AG09309 (cell line): Measurements from ENCODE around the gene ALS2.
"Not testable (repeated sequence)": the region's sequence is repeated elsewhere in the genome, so short reads cannot be mapped to it uniquely, and the experiment has no call there.

Experiments
- DNase-seq: peaks from one replicate; pipeline ENCODE4 v3.0.0-alpha.2; 2010; ENCODE audit warnings: low read depth
- H3K4me3 ChIP-seq: 2 replicates; pipeline ENCODE4 v1.5.1; 2011; ENCODE audit warnings: mild to moderate bottlenecking, low read depth, low read length, moderate library complexity; ENCODE audit not compliant: control insufficient read depth
- TF ChIP-seq, protein P1 (sequence below): IDR thresholded peaks from 2 replicates; pipeline ENCODE4 v1.5.1; 2011; ENCODE audit warnings: mild to moderate bottlenecking, low read depth, low read length, inconsistent platforms; ENCODE audit not compliant: insufficient read depth, control insufficient read depth; ENCODE audit errors: missing control alignments

ALS2 gene

DNA sequence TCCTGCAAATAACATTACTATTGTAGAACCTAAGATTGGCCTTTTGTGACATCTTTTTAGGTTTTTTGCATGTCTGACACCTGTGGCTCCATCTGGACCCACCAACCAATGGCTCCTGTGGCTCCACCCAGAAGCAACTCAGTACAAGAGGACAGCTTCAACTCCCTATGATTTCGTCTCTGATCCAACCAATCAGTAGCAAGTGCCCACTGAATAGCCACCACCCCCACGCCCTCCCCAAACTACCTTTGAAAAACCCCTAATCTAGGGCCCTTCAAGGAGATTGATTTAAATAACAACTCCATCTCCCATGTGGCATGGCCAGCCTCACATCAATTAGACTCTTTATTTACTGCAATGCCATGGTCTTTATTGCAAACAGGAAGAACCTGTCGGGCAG lies 105.9 kb downstream of the ALS2 start:
- TF ChIP-seq, protein P1, sequence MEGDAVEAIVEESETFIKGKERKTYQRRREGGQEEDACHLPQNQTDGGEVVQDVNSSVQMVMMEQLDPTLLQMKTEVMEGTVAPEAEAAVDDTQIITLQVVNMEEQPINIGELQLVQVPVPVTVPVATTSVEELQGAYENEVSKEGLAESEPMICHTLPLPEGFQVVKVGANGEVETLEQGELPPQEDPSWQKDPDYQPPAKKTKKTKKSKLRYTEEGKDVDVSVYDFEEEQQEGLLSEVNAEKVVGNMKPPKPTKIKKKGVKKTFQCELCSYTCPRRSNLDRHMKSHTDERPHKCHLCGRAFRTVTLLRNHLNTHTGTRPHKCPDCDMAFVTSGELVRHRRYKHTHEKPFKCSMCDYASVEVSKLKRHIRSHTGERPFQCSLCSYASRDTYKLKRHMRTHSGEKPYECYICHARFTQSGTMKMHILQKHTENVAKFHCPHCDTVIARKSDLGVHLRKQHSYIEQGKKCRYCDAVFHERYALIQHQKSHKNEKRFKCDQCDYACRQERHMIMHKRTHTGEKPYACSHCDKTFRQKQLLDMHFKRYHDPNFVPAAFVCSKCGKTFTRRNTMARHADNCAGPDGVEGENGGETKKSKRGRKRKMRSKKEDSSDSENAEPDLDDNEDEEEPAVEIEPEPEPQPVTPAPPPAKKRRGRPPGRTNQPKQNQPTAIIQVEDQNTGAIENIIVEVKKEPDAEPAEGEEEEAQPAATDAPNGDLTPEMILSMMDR: no peak
- DNase-seq: no peak
- no peak overlapping the region for H3K4me3 ChIP-seq

- DNase-seq: no peak
- H3K4me3 ChIP-seq: no peak overlapping the region
- TF ChIP-seq, protein P1: no peak
Measured at GRCh38 chr2:201674298-201674697, 106.4 kb downstream of the ALS2 start.

DNA sequence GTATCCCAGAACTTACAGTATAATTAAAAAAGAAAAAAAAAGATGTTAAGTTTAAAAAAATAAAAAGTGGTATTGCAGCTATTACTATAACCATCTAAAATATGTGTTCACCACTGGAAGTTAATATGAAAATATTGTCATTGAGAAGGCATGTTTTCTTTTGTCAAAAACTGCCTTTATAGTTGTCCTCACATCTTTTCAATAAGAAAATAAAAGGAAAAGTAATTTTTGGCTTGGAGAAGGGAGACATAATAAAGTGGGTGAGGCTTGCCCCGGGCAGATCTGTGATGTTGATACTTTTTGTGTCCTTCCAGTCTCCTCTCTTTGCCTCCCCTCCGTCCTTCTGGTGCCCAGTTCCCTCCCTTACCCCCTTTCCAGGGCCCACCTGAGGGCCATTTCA lies 107.2 kb downstream of the ALS2 start:
- no peak overlapping the region for H3K4me3 ChIP-seq
- no peak for DNase-seq
- TF ChIP-seq, protein P1: no peak

DNA sequence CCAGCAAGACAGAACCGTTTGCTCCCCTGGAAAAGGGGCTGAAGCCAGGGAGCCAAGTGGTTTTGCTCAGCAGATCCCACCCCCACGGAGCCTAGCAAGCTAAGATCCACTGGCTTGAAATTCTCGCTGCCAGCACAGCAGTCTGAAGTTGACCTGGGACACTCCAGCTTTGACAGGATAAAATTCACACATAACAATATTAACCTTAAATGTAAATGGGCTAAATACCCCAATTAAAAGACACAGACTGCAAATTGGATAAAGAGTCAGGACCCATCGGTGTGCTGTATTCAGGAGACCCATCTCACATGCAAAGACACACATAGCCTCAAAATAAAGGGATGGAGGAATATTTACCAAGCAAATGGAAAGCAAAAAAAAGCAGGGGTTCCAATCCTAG lies 109.5 kb downstream of the ALS2 start:
- not testable (repeated sequence) for H3K4me3 ChIP-seq, DNase-seq

DNA sequence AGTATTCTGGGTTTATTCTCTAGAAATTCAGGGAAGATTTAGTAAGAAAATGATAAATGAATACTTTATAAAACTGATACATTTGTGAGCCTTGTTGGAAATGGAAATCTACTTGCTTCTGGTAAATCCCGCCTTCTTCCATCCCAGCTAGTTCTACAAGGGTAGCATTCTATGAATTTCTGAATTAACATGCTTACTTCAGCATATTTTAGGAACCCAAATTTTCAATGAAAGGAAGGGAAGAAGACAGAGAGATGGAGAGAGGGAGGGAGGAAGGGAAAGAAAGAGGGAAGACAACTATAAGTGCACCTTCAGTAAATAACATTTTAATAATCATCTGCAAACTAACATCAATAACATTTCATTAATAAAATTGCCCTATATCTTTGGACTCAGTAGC lies 110.9 kb downstream of the ALS2 start:
- TF ChIP-seq, protein P1: no peak
- DNase-seq: no peak
- no peak overlapping the region for H3K4me3 ChIP-seq

- DNase-seq: no peak
- H3K4me3 ChIP-seq: no peak overlapping the region
- TF ChIP-seq, protein P1: no peak
Measured at GRCh38 chr2:201668402-201668910, 112.3 kb downstream of the ALS2 start.

GRCh38 chr2:201664334-201664733 lies 116.4 kb downstream of the ALS2 start:
- DNase-seq: no peak
- no peak overlapping the region for H3K4me3 ChIP-seq
- TF ChIP-seq, protein P1: no peak
